Hepatocyte (in vitro differentiated cells): Measurements from ENCODE around the gene OPRL1.

Experiments used
- CTCF ChIP-seq: fragments of 200-600 bp; sonication (generic); IDR thresholded peaks from 2 replicates; pipeline ENCODE4 v1.5.1; 2016; ENCODE audit warnings: antibody characterized with exemption, mild to moderate bottlenecking; ENCODE audit not compliant: poor library complexity
- EZH2phosphoT487 ChIP-seq: fragments of 200-600 bp; sonication (generic); IDR thresholded peaks from one replicate; pipeline ENCODE4 v1.6.1; 2018; ENCODE audit warnings: antibody characterized with exemption, mild to moderate bottlenecking, low read depth, moderate library complexity; ENCODE audit not compliant: unreplicated experiment, severe bottlenecking

GRCh38 chr20:64107736-64108457 is 28.0 kb downstream of the OPRL1 start:
- TF ChIP-seq CTCF: no peak
- TF ChIP-seq EZH2phosphoT487: no peak
